GM03348 (cell line): Measurements from ENCODE around the gene SSH2.
"Not testable (repeated sequence)": the region's sequence is repeated elsewhere in the genome, so short reads cannot be mapped to it uniquely, and the experiment has no call there.

ENCODE experiments used
- DNase-seq: peaks from one replicate; pipeline ENCODE4 v3.0.0; 2012; ENCODE audit warnings: low spot score

Gene SSH2

DNA sequence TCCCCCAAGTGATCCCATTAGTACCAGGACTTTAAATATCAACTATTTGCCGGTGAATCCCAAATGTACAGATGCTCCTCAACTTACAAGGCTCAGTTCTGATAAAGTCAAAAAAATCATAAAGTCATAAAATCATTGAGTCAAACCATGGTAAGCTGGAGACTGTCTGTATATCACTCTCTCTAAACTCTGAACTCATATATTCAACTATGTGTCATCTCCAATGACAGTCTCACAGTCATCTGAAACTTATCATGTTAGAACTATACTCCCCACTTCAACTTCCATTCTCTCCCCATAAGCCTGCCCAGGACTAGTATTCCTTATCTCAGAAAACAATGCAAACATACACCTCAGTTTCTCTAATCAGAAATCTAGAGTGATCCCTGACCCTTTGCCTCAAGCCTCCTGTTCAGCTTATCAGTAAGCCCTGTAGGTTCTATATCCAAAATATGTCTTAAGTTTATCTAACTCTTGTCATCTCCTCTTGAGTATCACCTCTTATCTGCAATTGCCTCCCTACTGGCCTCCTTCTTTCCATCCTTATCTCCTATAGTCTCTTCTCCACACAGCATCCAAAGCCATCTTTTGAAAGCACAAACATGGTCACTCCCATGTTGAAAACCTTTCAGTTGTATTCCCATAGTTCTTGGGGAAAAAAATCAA lies 55.0 kb downstream of the SSH2 start:
- DNase-seq, result no peak

GRCh38 chr17:29874358-29874757 lies 55.7 kb downstream of the SSH2 start:
- not testable (repeated sequence) for DNase-seq

DNA sequence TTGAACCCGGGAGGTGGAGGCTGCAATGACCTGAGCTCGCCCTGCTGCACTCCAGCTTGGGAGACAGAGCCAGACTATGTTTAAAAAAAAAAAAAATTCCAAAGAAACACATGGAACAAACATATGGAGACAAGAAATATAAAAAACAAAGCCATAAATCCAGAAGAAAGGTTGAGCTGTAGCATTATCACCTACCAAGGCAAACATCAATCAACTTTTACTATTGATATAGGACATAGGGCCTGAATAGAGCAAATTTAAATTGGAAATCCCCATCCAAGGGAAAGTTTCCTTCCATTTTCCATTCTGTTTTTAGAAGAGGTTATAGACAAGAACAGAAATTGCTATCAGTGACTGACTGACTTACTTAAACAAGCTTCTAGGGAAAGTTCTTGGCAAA lies 56.6 kb downstream of the SSH2 start:
- no peak for DNase-seq

GRCh38 chr17:29870836-29871465 lies 59.1 kb downstream of the SSH2 start:
- DNase-seq, result no peak

- DNase-seq, result no peak
These were observed 62.3 kb downstream of the SSH2 start for GRCh38 chr17:29867643-29868181.

DNA sequence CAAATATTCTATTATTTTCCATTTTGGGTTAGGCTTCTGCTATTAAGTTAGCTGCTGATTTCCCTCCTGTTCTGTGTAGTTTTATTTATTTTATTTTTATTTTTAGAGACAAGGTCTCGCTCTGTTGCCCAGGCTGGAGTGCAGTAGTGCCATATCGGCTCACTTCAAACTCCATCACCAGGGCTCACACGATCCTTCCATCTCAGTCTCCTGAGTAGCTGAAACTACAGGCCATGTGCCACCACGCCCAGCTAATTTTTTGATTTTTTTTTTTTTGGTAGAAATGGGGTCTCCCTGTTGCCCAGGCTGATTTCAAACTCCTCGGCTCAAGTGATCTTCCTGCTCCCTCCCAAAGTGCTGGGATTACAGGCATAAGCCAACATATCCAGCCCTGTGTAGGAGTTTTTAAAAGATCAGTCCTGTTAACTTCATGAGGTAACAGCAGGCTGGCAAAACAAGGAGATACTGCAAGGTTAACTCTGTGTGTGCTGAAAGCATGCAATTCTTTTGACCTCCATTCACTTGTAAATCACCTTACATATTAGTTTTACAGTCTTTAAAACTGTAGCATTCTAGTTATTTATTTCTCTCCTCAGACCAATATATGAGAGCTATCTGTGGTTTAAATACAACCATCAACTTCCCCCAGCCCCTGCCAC lies 63.2 kb downstream of the SSH2 start:
- DNase-seq, result no peak

DNA sequence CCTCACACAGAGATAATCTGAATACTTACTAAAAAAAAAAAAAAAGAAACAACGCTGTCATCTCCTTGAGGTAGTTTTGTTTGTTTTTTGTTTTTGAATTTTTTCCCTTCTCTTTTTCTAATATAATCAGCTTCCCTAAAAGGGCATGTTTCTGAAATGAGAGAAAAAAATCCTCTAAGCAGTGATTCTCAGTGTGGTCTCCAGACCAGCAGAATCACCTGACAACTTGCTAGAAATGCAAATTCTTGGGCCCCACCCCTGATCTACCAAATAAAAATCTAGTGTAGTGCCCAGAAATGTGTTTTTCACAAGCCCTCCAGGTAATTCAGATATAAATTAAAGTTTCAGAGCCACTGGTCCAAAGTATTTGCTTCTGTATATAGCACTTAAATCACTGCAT lies 65.4 kb downstream of the SSH2 start:
- DNase-seq, result no peak

GRCh38 chr17:29864123-29864522 lies 65.9 kb downstream of the SSH2 start:
- not testable (repeated sequence) for DNase-seq

DNA sequence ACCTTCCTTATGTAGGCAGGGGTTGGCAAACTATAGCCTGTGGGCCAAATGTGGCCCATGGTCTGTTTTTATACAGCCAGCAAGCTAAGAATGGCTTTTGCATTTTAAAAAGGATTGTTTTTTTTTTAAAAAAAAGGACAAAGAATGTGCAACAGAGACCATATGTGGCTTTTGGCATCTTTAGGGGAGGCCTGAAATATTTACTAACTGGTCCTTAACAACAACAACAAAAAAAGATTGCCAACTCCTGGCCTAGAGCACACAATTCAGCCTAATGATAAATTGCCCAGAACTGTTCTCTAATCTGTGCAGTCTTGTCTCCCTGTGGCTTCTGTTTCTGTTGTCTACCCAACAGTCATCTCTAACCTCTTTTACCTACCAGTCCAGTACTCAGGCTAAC lies 67.1 kb downstream of the SSH2 start:
- no peak for DNase-seq

DNA sequence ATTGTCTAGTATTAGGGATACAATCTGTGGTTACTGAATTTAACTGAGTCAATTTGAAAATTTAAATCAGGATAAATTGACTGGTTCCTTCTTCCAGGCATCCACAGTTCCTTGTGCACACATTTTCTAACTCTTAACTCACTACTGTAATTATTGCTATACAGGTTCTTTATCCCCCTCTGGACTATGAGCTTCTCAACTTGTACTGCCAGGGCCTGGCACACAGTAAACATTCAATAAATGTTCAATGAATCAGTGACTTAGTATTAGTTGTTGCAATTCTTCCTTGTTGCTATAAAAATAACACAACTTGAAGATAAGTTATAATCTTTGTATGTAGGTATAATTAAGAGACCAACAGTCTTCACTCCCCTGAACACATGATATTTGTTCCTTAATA lies 67.9 kb downstream of the SSH2 start:
- DNase-seq, result no peak

DNA sequence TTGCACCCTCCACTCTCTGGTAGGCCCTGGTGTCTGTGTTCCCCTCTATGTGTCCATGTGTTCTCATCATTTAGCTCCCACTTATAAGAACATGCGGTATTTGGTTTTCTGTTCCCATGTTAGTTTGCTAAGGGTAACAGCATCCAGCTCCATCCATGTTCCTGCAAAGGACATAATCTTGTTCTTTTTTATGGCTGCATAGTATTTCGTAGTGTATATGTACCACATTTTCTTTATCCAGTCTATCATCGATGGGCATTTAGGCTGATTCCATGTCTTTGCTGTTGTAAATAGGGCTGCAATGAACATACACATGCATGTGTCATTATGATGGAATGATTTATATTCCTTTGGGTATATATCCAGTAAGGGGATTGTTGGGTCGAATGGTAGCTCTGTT lies 70.6 kb downstream of the SSH2 start:
- not testable (repeated sequence) for DNase-seq

DNA sequence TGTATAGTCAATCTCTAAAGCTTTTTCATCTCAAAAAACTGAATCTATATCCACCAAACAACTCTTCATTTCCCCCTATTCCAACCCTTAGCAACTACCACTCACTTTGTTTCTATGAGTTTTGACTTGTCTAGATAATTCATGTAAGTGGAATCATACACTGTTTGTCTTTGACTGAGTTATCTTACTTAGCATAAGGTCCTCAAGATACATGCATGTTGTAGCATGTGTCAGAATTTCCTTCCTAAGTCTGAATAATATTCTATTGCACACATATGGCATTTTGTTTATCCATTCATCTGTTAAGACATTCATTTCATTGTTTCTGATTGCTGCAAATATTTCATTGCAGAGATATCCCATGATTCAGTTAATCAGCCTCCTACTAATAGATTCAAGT lies 72.2 kb downstream of the SSH2 start:
- DNase-seq, result no peak

DNA sequence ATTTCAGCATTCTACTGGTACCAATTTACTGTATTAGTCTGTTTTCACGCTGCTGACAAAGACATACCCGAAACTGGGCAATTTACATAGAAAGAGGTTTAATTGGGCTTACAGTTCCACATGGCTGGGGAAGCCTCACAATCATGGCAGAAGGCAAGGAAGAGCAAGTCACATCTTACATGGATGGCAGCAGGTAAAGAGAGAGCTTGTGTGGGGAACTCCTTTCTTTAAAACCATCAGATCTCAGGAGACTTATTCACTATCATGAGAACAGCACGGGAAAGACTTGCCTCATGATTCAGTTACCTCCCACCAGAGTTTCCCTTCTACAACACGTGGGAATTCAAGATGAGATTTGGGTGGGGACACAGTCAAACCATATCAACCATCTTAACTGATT lies 72.9 kb downstream of the SSH2 start:
- DNase-seq, result not testable (repeated sequence)

GRCh38 chr17:29855686-29856085 lies 74.3 kb downstream of the SSH2 start:
- DNase-seq, result peak; percentile 75

DNA sequence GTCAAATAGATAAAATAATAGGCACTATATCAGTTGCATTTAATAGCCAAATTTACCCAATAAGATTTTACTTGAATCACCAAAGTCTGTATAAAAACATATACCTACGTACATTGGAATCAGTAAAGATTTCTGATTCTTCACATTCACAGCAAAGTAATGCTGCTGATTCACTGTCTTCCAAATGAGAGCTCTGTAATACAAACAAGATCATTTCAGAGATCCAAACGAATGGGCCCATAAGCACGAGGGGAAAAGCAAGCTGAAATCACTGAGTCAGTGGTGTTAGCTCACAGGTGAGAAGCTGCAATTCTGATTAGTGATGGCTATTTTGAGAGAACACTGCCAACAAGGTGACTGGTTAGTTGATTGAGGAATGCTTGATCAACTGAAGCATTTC lies 81.3 kb downstream of the SSH2 start:
- DNase-seq, result no peak

- no peak for DNase-seq
These were observed 82.3 kb downstream of the SSH2 start for GRCh38 chr17:29847527-29848400.

- DNase-seq, result no peak
These were observed 82.9 kb downstream of the SSH2 start for GRCh38 chr17:29847118-29847517.

- DNase-seq, result no peak
These were observed 83.7 kb downstream of the SSH2 start for GRCh38 chr17:29846298-29846697.

GRCh38 chr17:29844339-29845048 lies 85.5 kb downstream of the SSH2 start:
- DNase-seq, result no peak

DNA sequence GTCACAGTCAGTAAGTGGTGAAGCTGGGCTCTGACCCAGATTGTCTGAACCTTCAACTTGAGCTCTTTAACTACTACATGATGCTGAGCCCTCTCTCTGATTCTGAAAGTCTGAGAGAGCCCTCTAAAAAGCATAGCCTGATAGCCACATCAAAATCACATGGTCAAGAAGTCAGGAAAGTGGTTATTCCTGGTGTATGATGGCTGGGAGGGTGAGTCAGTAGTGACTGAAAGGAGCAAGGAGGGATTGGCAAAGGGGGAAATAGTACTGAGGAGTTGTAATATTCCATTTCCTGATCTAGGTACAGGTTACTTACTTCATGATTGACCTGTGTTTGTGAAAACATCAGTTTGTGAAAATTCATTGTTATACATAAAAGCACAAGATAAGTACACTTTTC lies 89.1 kb downstream of the SSH2 start:
- peak; percentile 48 for DNase-seq

- no peak for DNase-seq
These were observed 90.4 kb downstream of the SSH2 start for GRCh38 chr17:29839656-29840055.

GRCh38 chr17:29838961-29839360 lies 91.1 kb downstream of the SSH2 start:
- peak; percentile 8 for DNase-seq
